Measurements from ENCODE around the gene BLTP3A.
"Not testable (repeated sequence)": the region's sequence is repeated elsewhere in the genome, so short reads cannot be mapped to it uniquely, and the experiment has no call there.

DNA sequence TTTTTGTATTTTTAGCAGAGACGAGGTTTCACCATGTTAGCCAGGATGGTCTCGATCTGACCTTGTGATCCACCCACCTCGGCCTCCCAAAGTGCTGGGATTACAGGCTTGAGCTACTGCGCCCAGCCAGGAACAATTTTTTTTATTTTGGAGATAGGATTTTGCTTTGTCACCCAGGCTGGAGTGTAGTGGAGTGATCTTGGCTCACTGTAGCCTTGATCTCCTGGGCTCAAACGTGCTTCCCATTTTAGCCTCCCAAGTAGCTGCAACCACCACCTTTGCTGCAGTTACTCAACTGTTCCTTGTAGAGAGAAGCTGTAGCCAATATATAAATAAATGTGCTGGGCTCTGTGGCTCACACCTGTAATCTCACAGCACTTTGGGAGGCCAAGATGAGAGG lies 30.2 kb upstream of the BLTP3A start:
- TF ChIP-seq SP1 (IDR thresholded peaks at IDR 0.05); BHLHE40 (IDR thresholded peaks at IDR 0.05; ENCODE audit: borderline replicate concordance); FOXA1 (IDR thresholded peaks at IDR 0.05); L3MBTL2 (conservative IDR thresholded peaks at IDR 0.05); FOXM1 (IDR thresholded peaks at IDR 0.05; ENCODE audit: borderline replicate concordance); FOXK2 (IDR thresholded peaks at IDR 0.05); ELF4 (IDR thresholded peaks at IDR 0.05); TARDBP (IDR thresholded peaks at IDR 0.05): not testable (repeated sequence)
